Activated naive CD4-positive, alpha-beta T cell treated with anti-CD3 and anti-CD28 coated beads for 36 hours (primary cell): Measurements from ENCODE around the gene ECT2L. TPM values are rescaled to one million over a fixed set of nuclear protein-coding genes. Genes with fewer than 3 reads are reported as not detected.

Experiments used
- CTCF ChIA-PET: fragments of 350-600 bp; sonication (Branson Sonifier 250); formaldehyde crosslinking; loops from one replicate; lab custom pipeline; 2021; ENCODE audit warnings: antibody characterized with exemption; lab: Charles Lee
- DNase-seq: peaks from one replicate; pipeline ENCODE4 v3.0.0-alpha.2; 2020
- H3K27ac Mint-ChIP-seq: one replicate; pipeline ENCODE4 v1.8.0; 2021; ENCODE audit warnings: mild to moderate bottlenecking, mixed read lengths
- H3K27me3 Mint-ChIP-seq: one replicate; pipeline ENCODE4 v1.8.0; 2021; ENCODE audit warnings: low read depth, mixed read lengths
- H3K36me3 Mint-ChIP-seq: one replicate; pipeline ENCODE4 v1.8.0; 2021; ENCODE audit warnings: low read depth, mixed read lengths
- H3K4me1 Mint-ChIP-seq: one replicate; pipeline ENCODE4 v1.8.0; 2021; ENCODE audit warnings: low read depth, mixed read lengths
- H3K4me3 Mint-ChIP-seq: one replicate; pipeline ENCODE4 v1.8.0; 2021; ENCODE audit warnings: mild to moderate bottlenecking, moderate library complexity, mixed read lengths
- H3K9me3 Mint-ChIP-seq: one replicate; pipeline ENCODE4 v1.8.0; 2021; ENCODE audit warnings: mixed read lengths
- intact Hi-C: fragments of 100-400 bp; cut with micrococcal nuclease; formaldehyde crosslinking; loops from one replicate; pipeline ENCODE4 v1.15.1; 2023
- total RNA-seq, 2 experiments: library from RNA; stranded (reverse); gene quantifications; one replicate each; pipeline ENCODE4 v1.2.3, GENCODE V29; 2021

ECT2L gene
- total RNA-seq, 2 experiments from 2014 or later, result not detected

GRCh38 chr6:138868181-138868580, 72.3 kb downstream of the ECT2L start:
- intact Hi-C loops, result no loop called here
- CTCF ChIA-PET, result no interaction called here
- Mint-ChIP-seq H3K27ac (no peak overlapping the region), H3K4me1 (peaks cover 14% of the 10 kb centered on the region), H3K9me3 (no peaks in the 10 kb centered on the region), H3K27me3 (peaks cover 2% of the 10 kb centered on the region), H3K4me3 (no peak overlapping the region), H3K36me3 (no peaks in the 10 kb centered on the region)
- no peak for DNase-seq

DNA sequence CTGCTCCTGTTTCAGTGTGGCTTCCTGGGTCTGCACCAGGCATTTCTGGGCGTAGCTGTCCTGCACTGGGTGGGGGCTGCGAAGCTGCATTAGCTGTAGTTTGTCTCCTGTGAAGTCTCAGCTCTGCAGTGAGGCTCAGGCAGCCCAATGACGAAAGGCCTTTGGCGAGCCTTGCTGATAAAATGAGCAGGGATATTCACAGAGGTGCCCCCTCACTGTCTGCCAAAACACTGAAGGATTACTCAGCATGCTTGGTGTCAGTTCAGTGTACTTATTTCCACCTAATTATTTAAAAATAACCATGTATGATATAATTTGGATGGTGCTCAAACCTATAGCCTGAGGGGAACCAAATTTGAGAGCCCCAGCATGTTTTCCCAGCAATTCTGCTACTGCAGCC, 73.5 kb downstream of the ECT2L start:
- Mint-ChIP-seq H3K27me3 (peaks cover 2% of the 10 kb centered on the region), H3K4me3 (no peak overlapping the region), H3K27ac (no peak overlapping the region), H3K4me1 (peaks cover 14% of the 10 kb centered on the region), H3K9me3 (no peaks in the 10 kb centered on the region), H3K36me3 (no peaks in the 10 kb centered on the region)
- intact Hi-C loops, result no loop called here
- DNase-seq, result no peak
- CTCF ChIA-PET, result no interaction called here

GRCh38 chr6:138873191-138873590, 77.3 kb downstream of the ECT2L start:
- DNase-seq, result no peak
- Mint-ChIP-seq H3K27ac (no peak overlapping the region), H3K4me3 (no peak overlapping the region), H3K4me1 (peaks cover 14% of the 10 kb centered on the region), H3K27me3 (peaks cover 2% of the 10 kb centered on the region), H3K9me3 (no peaks in the 10 kb centered on the region), H3K36me3 (no peaks in the 10 kb centered on the region)
- CTCF ChIA-PET, result interaction anchor here (1.1 kb wide), 1 partner anchor 58 kb away, joined by 3 read pairs; no protein-coding TSS in a partner anchor
- intact Hi-C loops, result loop anchor here (5.0 to 10.0 kb wide), 2 partner anchors 114 to 458 kb away; partner anchors contain the start of gene REPS1

- H3K27me3 Mint-ChIP-seq, result no peaks in the 10 kb centered on the region
- no peak overlapping the region for H3K4me3 Mint-ChIP-seq
- H3K27ac Mint-ChIP-seq, result no peak overlapping the region
- peak; percentile 6 for DNase-seq
- no peaks in the 10 kb centered on the region for H3K9me3 Mint-ChIP-seq
- intact Hi-C loops, result no loop called here
- CTCF ChIA-PET, result no interaction called here
- peaks cover 1% of the 10 kb centered on the region for H3K36me3 Mint-ChIP-seq
- no peaks in the 10 kb centered on the region for H3K4me1 Mint-ChIP-seq
Measured at GRCh38 chr6:138882369-138883017, 86.6 kb downstream of the ECT2L start.

- CTCF ChIA-PET, result interaction anchor here (0.5 kb wide), 1 partner anchor 36 kb away, joined by 3 read pairs; no protein-coding TSS in a partner anchor
- intact Hi-C loops, result no loop called here
- H3K36me3 Mint-ChIP-seq, result peaks cover 1% of the 10 kb centered on the region
- no peaks in the 10 kb centered on the region for H3K4me1 Mint-ChIP-seq
- H3K27ac Mint-ChIP-seq, result no peak overlapping the region
- H3K9me3 Mint-ChIP-seq, result no peaks in the 10 kb centered on the region
- H3K27me3 Mint-ChIP-seq, result no peaks in the 10 kb centered on the region
- no peak overlapping the region for H3K4me3 Mint-ChIP-seq
- no peak for DNase-seq
Measured at GRCh38 chr6:138885156-138885819, 89.4 kb downstream of the ECT2L start.

GRCh38 chr6:138891255-138891986, 95.5 kb downstream of the ECT2L start:
- no peak overlapping the region for H3K27ac Mint-ChIP-seq
- H3K4me1 Mint-ChIP-seq, result peaks cover 4% of the 10 kb centered on the region
- H3K4me3 Mint-ChIP-seq, result no peak overlapping the region
- no peaks in the 10 kb centered on the region for H3K27me3 Mint-ChIP-seq
- peaks cover 2% of the 10 kb centered on the region for H3K9me3 Mint-ChIP-seq
- CTCF ChIA-PET, result interaction anchor here (0.6 kb wide), 1 partner anchor 335 kb away, joined by 5 read pairs; no protein-coding TSS in a partner anchor
- no peaks in the 10 kb centered on the region for H3K36me3 Mint-ChIP-seq
- intact Hi-C loops, result no loop called here
- DNase-seq, result no peak

DNA sequence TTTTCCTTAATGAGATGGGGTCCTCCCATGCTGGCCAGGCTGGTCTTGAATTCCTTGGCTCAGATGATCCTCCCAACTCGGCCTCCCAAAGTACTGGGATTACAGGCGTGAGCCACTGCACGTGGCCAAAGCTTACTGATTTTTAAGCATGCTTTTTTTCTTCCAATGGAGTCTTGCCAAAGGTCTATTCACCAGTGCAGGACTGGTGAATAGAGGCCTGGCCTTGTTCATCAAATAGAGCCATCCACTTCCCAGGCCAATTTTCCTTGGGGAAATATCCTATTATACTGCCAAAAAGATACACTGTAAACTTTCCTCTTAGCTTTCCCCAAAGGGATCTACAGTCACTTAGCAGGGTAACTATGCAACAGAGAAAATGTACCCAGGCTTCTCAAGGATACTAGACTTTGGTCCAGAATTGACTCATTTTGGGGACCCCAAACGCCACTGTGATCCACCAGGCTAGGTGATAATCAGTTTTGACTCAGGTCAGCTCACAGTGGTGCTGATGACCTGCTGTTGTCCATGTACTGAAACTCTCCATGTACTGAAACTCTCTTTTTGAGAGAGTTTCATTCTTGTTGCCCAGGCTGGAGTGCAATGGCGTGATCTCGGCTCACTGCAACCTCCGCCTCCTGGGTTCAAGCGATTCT, 100.3 kb downstream of the ECT2L start:
- DNase-seq, result no peak
- CTCF ChIA-PET, result interaction anchor here (0.6 kb wide), 1 partner anchor 80 kb away, joined by 3 read pairs; no protein-coding TSS in a partner anchor
- Mint-ChIP-seq H3K27me3 (no peaks in the 10 kb centered on the region), H3K4me3 (no peak overlapping the region), H3K9me3 (no peaks in the 10 kb centered on the region), H3K4me1 (peaks cover 4% of the 10 kb centered on the region), H3K27ac (no peak overlapping the region), H3K36me3 (peaks cover 27% of the 10 kb centered on the region)
- intact Hi-C loops, result no loop called here

GRCh38 chr6:138897031-138897430, 101.1 kb downstream of the ECT2L start:
- no peaks in the 10 kb centered on the region for H3K27me3 Mint-ChIP-seq
- no peak for DNase-seq
- intact Hi-C loops, result no loop called here
- CTCF ChIA-PET, result no interaction called here
- H3K4me3 Mint-ChIP-seq, result no peak overlapping the region
- no peak overlapping the region for H3K27ac Mint-ChIP-seq
- H3K4me1 Mint-ChIP-seq, result peaks cover 4% of the 10 kb centered on the region
- no peaks in the 10 kb centered on the region for H3K9me3 Mint-ChIP-seq
- peaks cover 27% of the 10 kb centered on the region for H3K36me3 Mint-ChIP-seq

DNA sequence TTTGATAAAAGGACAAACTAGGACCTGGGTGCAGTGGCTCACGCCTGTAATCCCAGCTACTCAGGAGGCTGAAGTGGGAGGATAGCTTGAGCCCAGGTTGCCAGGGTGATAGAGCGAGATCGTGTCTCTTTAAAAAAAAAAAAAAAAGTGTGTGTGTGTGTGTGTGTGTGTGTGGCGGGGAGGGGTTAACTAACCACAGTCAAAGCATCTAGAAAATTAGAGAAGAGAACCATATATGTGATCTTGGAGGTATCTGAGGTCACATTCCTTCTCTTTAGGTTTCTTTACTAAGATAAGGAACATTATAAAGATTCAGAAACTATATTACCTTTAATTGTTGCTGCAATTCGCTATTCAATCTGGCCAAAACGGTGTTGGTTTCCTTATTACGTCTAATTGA, 111.3 kb downstream of the ECT2L start:
- intact Hi-C loops, result no loop called here
- Mint-ChIP-seq H3K27ac (no peak overlapping the region), H3K9me3 (no peaks in the 10 kb centered on the region), H3K4me1 (no peaks in the 10 kb centered on the region), H3K4me3 (no peak overlapping the region), H3K36me3 (peaks cover 48% of the 10 kb centered on the region), H3K27me3 (no peaks in the 10 kb centered on the region)
- no peak for DNase-seq
- CTCF ChIA-PET, result no interaction called here

DNA sequence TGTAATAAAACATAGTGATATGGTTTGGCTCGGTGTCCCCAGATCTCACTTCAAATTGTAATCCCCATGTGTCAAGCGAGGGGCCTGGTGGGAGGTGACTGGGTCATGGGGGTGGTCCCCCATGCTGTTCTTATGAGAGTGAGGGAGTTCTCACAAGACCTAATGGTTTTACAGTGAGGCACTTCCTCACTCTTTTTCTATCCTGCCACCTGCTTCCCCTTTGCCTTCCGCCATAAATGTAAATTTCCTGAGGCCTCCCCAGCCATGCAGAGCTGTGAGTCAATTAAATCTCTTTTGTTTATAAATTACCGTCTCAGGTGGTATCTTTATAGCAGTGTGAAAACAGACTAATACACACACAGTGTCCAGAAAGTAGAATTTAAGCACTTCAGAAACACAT, 113.6 kb downstream of the ECT2L start:
- CTCF ChIA-PET, result no interaction called here
- no peaks in the 10 kb centered on the region for H3K27me3 Mint-ChIP-seq
- no peak overlapping the region for H3K27ac Mint-ChIP-seq
- peaks cover 55% of the 10 kb centered on the region for H3K36me3 Mint-ChIP-seq
- intact Hi-C loops, result no loop called here
- no peak for DNase-seq
- H3K4me3 Mint-ChIP-seq, result no peak overlapping the region
- no peaks in the 10 kb centered on the region for H3K9me3 Mint-ChIP-seq
- no peaks in the 10 kb centered on the region for H3K4me1 Mint-ChIP-seq

DNA sequence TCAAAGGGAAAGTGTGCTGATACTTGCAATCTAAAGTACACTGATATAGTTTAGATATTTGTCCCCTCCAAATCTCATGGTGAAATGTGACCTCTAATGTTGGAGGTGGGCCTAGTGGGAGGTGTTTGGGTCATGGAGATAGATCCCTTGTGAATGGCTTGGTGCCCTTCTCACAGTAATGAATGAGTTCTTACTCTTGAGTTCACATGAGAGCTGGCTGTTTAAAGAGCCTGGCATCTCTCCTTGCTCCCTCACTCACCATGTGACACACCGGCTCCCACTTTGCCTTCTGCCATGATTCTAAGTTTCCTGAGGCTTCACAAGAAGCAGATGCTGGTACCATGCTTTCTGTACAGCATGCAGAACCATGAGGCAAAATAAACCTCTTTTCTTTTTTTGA, 114.1 kb downstream of the ECT2L start:
- H3K27me3 Mint-ChIP-seq, result no peaks in the 10 kb centered on the region
- H3K9me3 Mint-ChIP-seq, result no peaks in the 10 kb centered on the region
- intact Hi-C loops, result no loop called here
- no peak overlapping the region for H3K4me3 Mint-ChIP-seq
- no peaks in the 10 kb centered on the region for H3K4me1 Mint-ChIP-seq
- peaks cover 55% of the 10 kb centered on the region for H3K36me3 Mint-ChIP-seq
- no peak overlapping the region for H3K27ac Mint-ChIP-seq
- CTCF ChIA-PET, result interaction anchor here (0.6 kb wide), 1 partner anchor 1591 kb away, joined by 4 read pairs; no protein-coding TSS in a partner anchor
- no peak for DNase-seq

DNA sequence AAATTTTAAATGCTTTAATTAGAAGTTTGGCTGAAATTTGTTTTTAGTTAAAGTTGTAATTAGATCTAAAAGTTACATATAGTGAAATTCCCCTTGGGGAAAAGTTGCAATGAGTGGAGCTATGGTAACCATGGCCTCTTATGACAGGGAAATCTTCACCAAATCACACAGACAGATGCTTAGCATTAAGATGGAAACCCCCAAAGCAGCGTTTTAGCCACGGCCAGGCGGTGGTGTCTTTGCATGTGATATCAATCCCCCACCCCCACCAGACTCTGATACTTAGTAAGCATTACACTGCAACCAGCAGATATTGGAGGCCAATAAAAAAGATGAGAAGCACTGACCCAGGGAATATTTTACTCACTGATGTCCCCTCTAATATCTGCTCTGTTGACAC, 116.4 kb downstream of the ECT2L start:
- DNase-seq, result peak; percentile 5
- intact Hi-C loops, result no loop called here
- no peak overlapping the region for H3K27ac Mint-ChIP-seq
- H3K27me3 Mint-ChIP-seq, result no peaks in the 10 kb centered on the region
- H3K9me3 Mint-ChIP-seq, result no peaks in the 10 kb centered on the region
- no peaks in the 10 kb centered on the region for H3K4me1 Mint-ChIP-seq
- H3K4me3 Mint-ChIP-seq, result no peak overlapping the region
- H3K36me3 Mint-ChIP-seq, result peaks cover 46% of the 10 kb centered on the region
- CTCF ChIA-PET, result interaction anchor here (0.6 to 1.6 kb wide), 2 partner anchors 10 to 76 kb away, joined by 3 read pairs; partner anchors contain the start of gene REPS1
